GM13976 (cell line): ENCODE results near the gene IL4R.

Source experiments
- DNase-seq: peaks from one replicate; pipeline ENCODE4 v3.0.0; 2012; ENCODE audit warnings: low spot score
- CTCF ChIP-seq: IDR thresholded peaks from 2 replicates; pipeline ENCODE4 v1.5.1; 2012; ENCODE audit warnings: borderline replicate concordance, mild to moderate bottlenecking; ENCODE audit not compliant: insufficient read depth; ENCODE audit errors: extremely low read depth, missing control alignments, control extremely low read depth
- in situ Hi-C: fragments of 300-500 bp; cut with MboI; formaldehyde crosslinking; loops from one replicate; pipeline ENCODE4 v1.12.0; 2022; ENCODE audit warnings: low sequenced_read_pairs, mixed read lengths, inconsistent platforms; ENCODE audit not compliant: unreplicated experiment

The IL4R gene

GRCh38 chr16:27275394-27275793 lies 38.4 kb upstream of the IL4R start:
- no peak for DNase-seq
- no peak for TF ChIP-seq CTCF

DNA sequence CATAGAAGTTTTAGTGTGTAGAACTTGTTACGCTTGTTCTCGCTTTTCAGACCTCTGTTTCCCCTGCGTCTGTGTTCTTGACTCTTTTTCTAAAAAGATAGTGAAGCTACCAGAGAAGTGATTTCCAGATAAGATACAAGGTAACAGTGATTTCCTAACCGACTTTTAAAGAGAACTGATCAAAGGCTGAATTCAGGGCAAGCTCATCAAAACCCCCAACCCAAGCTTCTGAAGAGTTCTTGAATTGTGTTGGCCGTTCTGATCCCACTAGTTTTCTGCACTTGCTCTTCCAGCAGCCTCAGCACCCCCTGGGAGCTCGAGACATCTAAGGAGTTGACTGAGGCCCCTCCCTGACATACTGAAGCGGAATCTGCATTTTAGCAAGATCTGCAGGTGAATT lies 32.5 kb upstream of the IL4R start:
- in situ Hi-C loops = loop anchor here (5.0 kb wide), 1 partner anchor 34 kb away; no protein-coding TSS in a partner anchor
- TF ChIP-seq CTCF = no peak
- no peak for DNase-seq

More at GRCh38 chr16:27275394-27275793, 38.4 kb upstream of the IL4R start:
- in situ Hi-C loops = no loop called here

GRCh38 chr16:27284865-27285675 lies 28.7 kb upstream of the IL4R start:
- no peak for DNase-seq
- in situ Hi-C loops = loop anchor here (5.0 kb wide), 1 partner anchor 38 kb away; no protein-coding TSS in a partner anchor

DNA sequence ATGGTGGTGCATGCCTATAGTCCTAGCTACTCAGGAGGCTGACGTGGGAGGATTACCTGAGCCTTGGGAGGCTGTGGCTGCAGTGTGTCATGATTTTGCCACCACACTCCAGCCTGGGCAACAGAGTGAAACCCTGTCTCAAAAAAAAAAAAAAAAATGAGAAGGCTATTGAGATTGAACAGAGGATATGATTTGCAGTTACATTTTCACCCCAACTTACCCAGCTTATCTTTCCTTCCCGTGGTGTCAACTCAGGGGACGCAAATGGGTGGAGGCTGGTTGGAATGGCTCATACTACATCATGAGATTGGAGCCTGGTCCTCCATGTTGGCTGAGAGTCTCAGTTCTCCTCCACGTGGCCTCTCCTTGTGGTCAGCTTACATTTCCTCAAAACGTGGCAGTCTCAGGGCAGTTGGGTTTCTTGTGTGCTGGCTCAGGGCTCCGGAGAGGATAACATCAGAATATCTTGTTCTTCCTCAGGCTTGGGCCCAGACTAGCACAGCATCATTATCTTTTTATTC lies 28.0 kb upstream of the IL4R start:
- in situ Hi-C loops = no loop called here
- no peak for DNase-seq
- no peak for TF ChIP-seq CTCF

More at GRCh38 chr16:27284865-27285675, 28.7 kb upstream of the IL4R start:
- TF ChIP-seq CTCF = no peak

GRCh38 chr16:27286451-27286850 lies 27.3 kb upstream of the IL4R start:
- DNase-seq = no peak
- no peak for TF ChIP-seq CTCF
- in situ Hi-C loops = no loop called here

- DNase-seq = no peak
- TF ChIP-seq CTCF = no peak
- in situ Hi-C loops = no loop called here
These were observed 26.5 kb upstream of the IL4R start for GRCh38 chr16:27287051-27287811.
